K562 (cell line): ENCODE data around the gene TENT4A. TPM values are rescaled to one million over a fixed set of nuclear protein-coding genes. Genes with fewer than 3 reads are reported as not detected.

Experiments
- ATAC-seq: fragments of 200-7000 bp; cut with Tn5 transposase; 3 replicates; pipeline ENCODE4 v1.9.1; 2020; ENCODE audit warnings: moderate library complexity
- BruUV-seq: library from RNA; stranded (reverse); fragments of 400-500 nt; replicated peaks from 2 replicates; lab custom pipeline; 2021; lab: Mats Ljungman, UMichigan
- CTCF ChIA-PET: fragments of 300-600 bp; formaldehyde crosslinking; extraction: SDS; loops from one replicate; lab custom pipeline; 2021; ENCODE audit warnings: low intra/inter-chr PET ratio; lab: Yijun Ruan, JAX
- POLR2A ChIA-PET: fragments of 300-600, 350-650 bp; sonication (Branson Sonifier 250); formaldehyde crosslinking; extraction: SDS; loops from one replicate; lab custom pipeline; 2021; ENCODE audit warnings: antibody characterized with exemption, inconsistent platforms; lab: Yijun Ruan, JAX
- DNase-seq, 4 experiments: peaks; one replicate each; pipeline versions ENCODE4 v3.0.0 to v3.0.0-alpha.2; 2011 to 2018; ENCODE audit warnings: low spot score in 3 of 4, mixed read lengths in 3 of 4; ENCODE audit errors: extremely low read depth in 1 of 4
- FAIRE-seq: peaks from 2 replicates; lab custom pipeline; 2011; peaks lifted over from hg19 to GRCh38; lab: Jason Lieb, UNC
- H2AFZ ChIP-seq: 2 replicates; pipeline ENCODE4 v1.6.0; 2011; ENCODE audit warnings: low read depth, low read length, control low read depth, inconsistent platforms
- H3K27ac ChIP-seq: fragments of 200-600 bp; 3 replicates; pipeline ENCODE4 v1.8.0; 2011; ENCODE audit warnings: low read depth, mild to moderate bottlenecking, control low read depth, inconsistent platforms, low read length, moderate library complexity, mixed read lengths; ENCODE audit errors: extremely low read depth
- H3K27me3 ChIP-seq, 2 experiments: fragments of 300-600 bp in 1 of 2; 2 replicates in 1 of 2; 3 replicates in 1 of 2; pipeline versions ENCODE4 v1.6.0 to v1.8.0; 2011; ENCODE audit warnings: inconsistent platforms in 2 of 2, low read length in 2 of 2, mild to moderate bottlenecking in 1 of 2, mixed read lengths in 1 of 2, moderate library complexity in 1 of 2; ENCODE audit not compliant: control insufficient read depth in 2 of 2, insufficient read depth in 2 of 2
- H3K36me3 ChIP-seq: fragments of 300-600 bp; 3 replicates; pipeline ENCODE4 v1.8.0; 2011; ENCODE audit warnings: mild to moderate bottlenecking, low read length, inconsistent platforms; ENCODE audit not compliant: control insufficient read depth, insufficient read depth
- H3K4me1 ChIP-seq, 2 experiments: fragments of 200-600 bp in 1 of 2; replicated peaks in 1 of 2; 2 replicates in 1 of 2; 3 replicates in 1 of 2; pipeline versions ENCODE4 v1.5.1 to v1.8.0; 2011; ENCODE audit warnings: inconsistent platforms in 2 of 2, low read length in 2 of 2, mild to moderate bottlenecking in 1 of 2, mixed read lengths in 1 of 2, moderate library complexity in 1 of 2; ENCODE audit not compliant: control insufficient read depth in 2 of 2, insufficient read depth in 2 of 2
- H3K4me2 ChIP-seq: 2 replicates; pipeline ENCODE4 v1.6.1; 2011; ENCODE audit warnings: low read length, control low read depth, inconsistent platforms, mixed read lengths; ENCODE audit not compliant: insufficient read depth
- H3K4me3 ChIP-seq: fragments of 200-600 bp; sonication (generic), shearing (Covaris generic); 2 replicates; pipeline ENCODE4 v1.5.1; 2016; ENCODE audit warnings: control low read depth, inconsistent platforms
- H3K79me2 ChIP-seq: fragments of 200-600 bp; 3 replicates; pipeline ENCODE4 v1.8.0; 2011; ENCODE audit warnings: low read length, inconsistent platforms; ENCODE audit not compliant: control insufficient read depth, insufficient read depth
- H3K9ac ChIP-seq, 2 experiments: 2 replicates each; pipeline versions ENCODE4 v1.6.0 to v1.6.1; 2011; ENCODE audit warnings: low read depth in 2 of 2, low read length in 2 of 2, control low read depth in 1 of 2, inconsistent platforms in 1 of 2, mild to moderate bottlenecking in 1 of 2, mixed read lengths in 1 of 2; ENCODE audit not compliant: insufficient read depth in 1 of 2
- H3K9me1 ChIP-seq: one replicate; pipeline ENCODE4 v1.6.0; 2011; ENCODE audit warnings: inconsistent platforms, mild to moderate bottlenecking, low read length, moderate library complexity; ENCODE audit not compliant: control insufficient read depth, insufficient read depth
- H3K9me3 ChIP-seq: replicated peaks from 2 replicates; pipeline ENCODE4 v1.5.1; 2011; ENCODE audit warnings: low read depth, low read length, inconsistent platforms; ENCODE audit not compliant: control insufficient read depth, insufficient read depth
- H4K20me1 ChIP-seq: replicated peaks from 2 replicates; pipeline ENCODE4 v1.6.1; 2011; ENCODE audit warnings: low read length, inconsistent platforms, mixed read lengths; ENCODE audit not compliant: control insufficient read depth, insufficient read depth
- DNMT1 ChIP-seq: fragments of 450-650 bp; IDR thresholded peaks from 2 replicates; pipeline ENCODE4 v1.6.1; 2016; ENCODE audit warnings: antibody characterized with exemption, mild to moderate bottlenecking
- EGR1 ChIP-seq: fragments of 450-650 bp; conservative IDR thresholded peaks from 2 replicates; pipeline ENCODE4 v1.6.1; 2017; ENCODE audit warnings: mild to moderate bottlenecking
- KAT2B ChIP-seq: IDR thresholded peaks from one replicate; pipeline ENCODE4 v1.6.1; 2012; ENCODE audit warnings: low read depth, mild to moderate bottlenecking, control low read depth, inconsistent platforms, low read length, moderate library complexity
- KDM4B ChIP-seq, 2 experiments: fragments of 450-650 bp in 1 of 2; sonication (generic) in 1 of 2; IDR thresholded peaks; 2 replicates each; pipeline ENCODE4 v1.6.1; 2016 to 2017; ENCODE audit warnings: borderline replicate concordance in 2 of 2, antibody characterized with exemption in 1 of 2, low read depth in 1 of 2, mild to moderate bottlenecking in 1 of 2
- MED1 ChIP-seq: sonication (generic); formaldehyde crosslinking; IDR thresholded peaks from 2 replicates; pipeline ENCODE4 v1.8.1; 2023; ENCODE audit warnings: missing genetic modification reagents, borderline replicate concordance
- MEIS2 ChIP-seq: fragments of 450-650 bp; IDR thresholded peaks from 2 replicates; pipeline ENCODE4 v1.6.1; 2014; ENCODE audit warnings: mild to moderate bottlenecking; ENCODE audit not compliant: partially characterized antibody
- MTF1 ChIP-seq: fragments of 250-450 bp; sonication (Bioruptor Pico); IDR thresholded peaks from 2 replicates; pipeline ENCODE4 v1.9.0; 2021; ENCODE audit warnings: moderate library complexity, mild to moderate bottlenecking, inconsistent platforms, borderline replicate concordance
- SMARCA4 ChIP-seq: fragments of 450-650 bp; IDR thresholded peaks from 2 replicates; pipeline ENCODE4 v1.6.1; 2016
- SRSF9 ChIP-seq: fragments of 200-400 bp; formaldehyde crosslinking; IDR thresholded peaks from 2 replicates; pipeline ENCODE4 v1.6.1; 2017; ENCODE audit warnings: low read depth, low read length, borderline replicate concordance
- WHSC1 ChIP-seq: IDR thresholded peaks from one replicate; pipeline ENCODE4 v1.6.1; 2012; ENCODE audit warnings: low read length, control low read depth, inconsistent platforms
- ZNF146 ChIP-seq: IDR thresholded peaks from one replicate; pipeline ENCODE4 v1.6.1; 2018; ENCODE audit warnings: missing compliant biosample characterization; ENCODE audit not compliant: unreplicated experiment
- ZNF282 ChIP-seq: sonication (generic); formaldehyde crosslinking; IDR thresholded peaks from 2 replicates; pipeline ENCODE4 v1.8.1; 2023; ENCODE audit warnings: missing genetic modification reagents
- ZNF583 ChIP-seq: fragments of 250-450 bp; sonication (Bioruptor Pico); IDR thresholded peaks from 2 replicates; pipeline ENCODE4 v1.4.0; 2020
- ZNF699 ChIP-seq: fragments of 250-450 bp; sonication (Bioruptor Pico); IDR thresholded peaks from 2 replicates; pipeline ENCODE4 v1.8.0; 2021; ENCODE audit warnings: mild to moderate bottlenecking, moderate library complexity; ENCODE audit not compliant: insufficient replicate concordance
- WGBS: fragments of 100-300 bp; shearing (Covaris generic); methylation state at CpG from one replicate; pipeline ENCODE4 v1.1.6; 2016; ENCODE audit warnings: low coverage, mixed read lengths; ENCODE audit not compliant: insufficient coverage; ENCODE audit errors: missing lambda C conversion rate; 5-methylcytosine and 5-hydroxymethylcytosine counted together
- in situ Hi-C: fragments of 300-500 bp; cut with MboI; formaldehyde crosslinking; loops from 4 replicates; pipeline ENCODE4 v1.15.0; 2018; ENCODE audit warnings: inconsistent platforms, mixed read lengths
- intact Hi-C: fragments of 100-400 bp; cut with micrococcal nuclease; formaldehyde crosslinking; loops from 2 replicates; pipeline ENCODE4 v1.14.2; 2022
- polyA plus RNA-seq, 8 experiments: library from polyadenylated mRNA; depleted of rRNA in 4 of 8; stranded (reverse) in 5 of 8; unstranded in 3 of 8; fragments of >200 nt; fragmentation: Nextera tagmentation in 2 of 8; fragmentation: Illumina TruSeq in 1 of 8; extraction: Ambion mirVana in 2 of 8; extraction: Trizol in 1 of 8; gene quantifications; 2 replicates each; pipeline versions ENCODE4 v1.2.1 to v1.2.3, GENCODE V29; 2011 to 2014; ENCODE audit warnings: inconsistent platforms in 1 of 8, missing spikeins in 1 of 8
- total RNA-seq, 7 experiments: library from RNA; depleted of rRNA in 6 of 7; stranded (reverse); fragments of >200 nt in 6 of 7; fragmentation: Illumina TruSeq in 2 of 7; extraction: Trizol in 2 of 7; gene quantifications; 2 replicates each; pipeline versions ENCODE4 v1.2.1 to v1.2.3, GENCODE V29; 2011 to 2021; ENCODE audit warnings: low replicate concordance in 1 of 7
- TF ChIP-seq, protein P1 (sequence below), 2 experiments: fragments of 450-650 bp; formaldehyde crosslinking in 1 of 2; IDR thresholded peaks; 2 replicates each; pipeline versions ENCODE4 v1.4.0 to v1.6.1; 2014 to 2020; ENCODE audit warnings: mild to moderate bottlenecking in 2 of 2, borderline replicate concordance in 1 of 2, low read depth in 1 of 2

TENT4A gene
- total and polyA plus RNA-seq, 9 of the 15 experiments (the other 6 are each of a cell fraction or from before 2014, with no cell fraction given): 1.3 to 27.3 (median 13.0) TPM

- TF ChIP-seq KDM4B (IDR thresholded peaks at IDR 0.05; ENCODE audit: borderline replicate concordance in 2 of 2, low read depth in 1 of 2) (no peak), KAT2B (no peak), SMARCA4 (no peak)
Measured at GRCh38 chr5:6792911-6793471, 79.8 kb downstream of the TENT4A start (continued).

- no peak for DNase-seq
- ChIA-PET POLR2A (no interaction called here), CTCF (no interaction called here)
- no peak for ATAC-seq
- no peaks in the 10 kb centered on the region for H3K9me3 ChIP-seq
- no peaks in the 10 kb centered on the region for H4K20me1 ChIP-seq
- H3K79me2 ChIP-seq: no peaks in the 10 kb centered on the region
- H3K27me3 ChIP-seq: 0 out of 5 replicates have a peak, but pooled peaks cover 2 to 4% of the 10 kb centered on the region in 2 experiments
- H3K9me1 ChIP-seq: no peaks in the 10 kb centered on the region
- H3K4me2 ChIP-seq: no peak overlapping the region
- FAIRE-seq: no peak
- no TSS peak for BruUV-seq
- in situ Hi-C loops (no loop called here), intact Hi-C loops (no loop called here)
- H3K9ac ChIP-seq: no peak overlapping the region
- no peak overlapping the region for H2AFZ ChIP-seq
- H3K36me3 ChIP-seq: no peaks in the 10 kb centered on the region
- no peaks in the 10 kb centered on the region for H3K4me1 ChIP-seq
- no peak overlapping the region for H3K27ac ChIP-seq
- no peak overlapping the region for H3K4me3 ChIP-seq
- WGBS: 1% methylated on average over 5 of the region's 5 CpGs
- TF ChIP-seq MTF1 (CRISPR knock-in tag) (no peak), EGR1 (no peak), ZNF699 (CRISPR knock-in tag) (no peak), ZNF282 (CRISPR knock-in tag) (no peak), MEIS2 (no peak), ZNF583 (CRISPR knock-in tag) (no peak), WHSC1 (no peak), SRSF9 (no peak), MED1 (CRISPR knock-in tag) (no peak), DNMT1 (no peak), ZNF146 (CRISPR knock-in tag) (no peak)
- TF ChIP-seq, protein P1, sequence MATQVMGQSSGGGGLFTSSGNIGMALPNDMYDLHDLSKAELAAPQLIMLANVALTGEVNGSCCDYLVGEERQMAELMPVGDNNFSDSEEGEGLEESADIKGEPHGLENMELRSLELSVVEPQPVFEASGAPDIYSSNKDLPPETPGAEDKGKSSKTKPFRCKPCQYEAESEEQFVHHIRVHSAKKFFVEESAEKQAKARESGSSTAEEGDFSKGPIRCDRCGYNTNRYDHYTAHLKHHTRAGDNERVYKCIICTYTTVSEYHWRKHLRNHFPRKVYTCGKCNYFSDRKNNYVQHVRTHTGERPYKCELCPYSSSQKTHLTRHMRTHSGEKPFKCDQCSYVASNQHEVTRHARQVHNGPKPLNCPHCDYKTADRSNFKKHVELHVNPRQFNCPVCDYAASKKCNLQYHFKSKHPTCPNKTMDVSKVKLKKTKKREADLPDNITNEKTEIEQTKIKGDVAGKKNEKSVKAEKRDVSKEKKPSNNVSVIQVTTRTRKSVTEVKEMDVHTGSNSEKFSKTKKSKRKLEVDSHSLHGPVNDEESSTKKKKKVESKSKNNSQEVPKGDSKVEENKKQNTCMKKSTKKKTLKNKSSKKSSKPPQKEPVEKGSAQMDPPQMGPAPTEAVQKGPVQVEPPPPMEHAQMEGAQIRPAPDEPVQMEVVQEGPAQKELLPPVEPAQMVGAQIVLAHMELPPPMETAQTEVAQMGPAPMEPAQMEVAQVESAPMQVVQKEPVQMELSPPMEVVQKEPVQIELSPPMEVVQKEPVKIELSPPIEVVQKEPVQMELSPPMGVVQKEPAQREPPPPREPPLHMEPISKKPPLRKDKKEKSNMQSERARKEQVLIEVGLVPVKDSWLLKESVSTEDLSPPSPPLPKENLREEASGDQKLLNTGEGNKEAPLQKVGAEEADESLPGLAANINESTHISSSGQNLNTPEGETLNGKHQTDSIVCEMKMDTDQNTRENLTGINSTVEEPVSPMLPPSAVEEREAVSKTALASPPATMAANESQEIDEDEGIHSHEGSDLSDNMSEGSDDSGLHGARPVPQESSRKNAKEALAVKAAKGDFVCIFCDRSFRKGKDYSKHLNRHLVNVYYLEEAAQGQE (IDR thresholded peaks at IDR 0.05; ENCODE audit: borderline replicate concordance): no peak
- TF ChIP-seq, protein P1 (CRISPR knock-in tag; IDR thresholded peaks at IDR 0.05; ENCODE audit: low read depth): no peak
Measured at GRCh38 chr5:6801236-6801635, 88.0 kb downstream of the TENT4A start.
